ENCODE measurements around the gene IGLON5. TPM values are rescaled to one million over a fixed set of nuclear protein-coding genes. Genes with fewer than 3 reads are reported as not detected.

IGLON5 gene
- total and polyA plus RNA-seq, 12 donors = 0.13 to 3.4 (median 1.2) TPM; not detected in 2

GRCh38 chr19:51372649-51373504, 61.4 kb downstream of the IGLON5 start, which contains the start of gene NKG7:
Gene NKG7, minus strand, starts transcription at chr19:51372654. Its CDS starts 119 bp downstream, at chr19:51372535.
- intact Hi-C loops (cut with DNase I) = no loop called here
- WGBS, 4 donors = 55 to 71% (median 62%) methylated on average over 7 to 9 of the region's 9 CpGs
- peaks cover 0 to 5% of the 10 kb centered on the region in 2 donors for H3K4me1 ChIP-seq (replicated peaks in 1 of 2)
- no peak for DNase-seq
- no peak within 1 kb of the TSS for H3K4me3 ChIP-seq
- H3K9me3 ChIP-seq (replicated peaks in 1 of 3) = no peaks in the 10 kb centered on the region
- H3K27ac ChIP-seq = no peak within 1 kb of the TSS
- H3K27me3 ChIP-seq = no peaks in the 10 kb centered on the region
- H3K36me3 ChIP-seq (replicated peaks in 1 of 2) = no peaks in the 10 kb centered on the region
- no peak for TF ChIP-seq CTCF (IDR thresholded peaks at IDR 0.05)
- TF ChIP-seq POLR2A (IDR thresholded peaks at IDR 0.05) = no peak

- DNase-seq = peak in 1 of 7 donors; percentile 20
- Histone ChIP-seq H3K27ac (no peak overlapping the region), H3K4me1 (replicated peaks in 1 of 2) (no peaks in the 10 kb centered on the region), H3K4me3 (no peak overlapping the region), H3K9me3 (replicated peaks in 1 of 3) (no peaks in the 10 kb centered on the region), H3K27me3 (no peaks in the 10 kb centered on the region), H3K36me3 (replicated peaks in 1 of 2) (no peaks in the 10 kb centered on the region)
- intact Hi-C loops (cut with DNase I) = no loop called here
- TF ChIP-seq POLR2A (IDR thresholded peaks at IDR 0.05) = no peak
- WGBS, 4 donors = 49 to 66% (median 56%) methylated on average over 6 to 11 of the region's 11 CpGs
Measured at GRCh38 chr19:51375504-51376221, 64.2 kb downstream of the IGLON5 start.

GRCh38 chr19:51377422-51377821, 66.0 kb downstream of the IGLON5 start:
- no peaks in the 10 kb centered on the region for H3K4me1 ChIP-seq (replicated peaks in 1 of 2)
- no peak for DNase-seq
- intact Hi-C loops (cut with DNase I) = no loop called here
- H3K4me3 ChIP-seq = no peak overlapping the region
- no peaks in the 10 kb centered on the region for H3K27me3 ChIP-seq
- no peaks in the 10 kb centered on the region for H3K36me3 ChIP-seq (replicated peaks in 1 of 2)
- TF ChIP-seq CTCF (IDR thresholded peaks at IDR 0.05) = no peak
- TF ChIP-seq POLR2A (IDR thresholded peaks at IDR 0.05) = no peak
- WGBS, 4 donors = 80 to 92% (median 85%) methylated on average over 2 of the region's 2 CpGs
- H3K27ac ChIP-seq = no peak overlapping the region
- no peaks in the 10 kb centered on the region for H3K9me3 ChIP-seq (replicated peaks in 1 of 3)

GRCh38 chr19:51380379-51380778, 68.9 kb downstream of the IGLON5 start:
- intact Hi-C loops (cut with DNase I) = no loop called here
- 90 to 95% (median 94%) methylated on average over 6 to 9 of the region's 9 CpGs for WGBS, 4 donors
- TF ChIP-seq POLR2A (IDR thresholded peaks at IDR 0.05) = no peak
- TF ChIP-seq CTCF (IDR thresholded peaks at IDR 0.05) = no peak
- no peaks in the 10 kb centered on the region for H3K9me3 ChIP-seq (replicated peaks in 1 of 3)
- no peaks in the 10 kb centered on the region for H3K27me3 ChIP-seq
- H3K4me1 ChIP-seq (replicated peaks in 1 of 2) = no peaks in the 10 kb centered on the region
- no peaks in the 10 kb centered on the region for H3K36me3 ChIP-seq (replicated peaks in 1 of 2)
- no peak overlapping the region for H3K4me3 ChIP-seq
- H3K27ac ChIP-seq = no peak overlapping the region
- DNase-seq = no peak

Other genes starting within 250 kb of the IGLON5 start
- under 1 TPM in 1 of 9 donors, not detected in 8; 0.11 TPM for gene KLK13, start 246.6 kb upstream of the IGLON5 start, total RNA-seq
- gene KLK13, start 246.6 kb upstream of the IGLON5 start, polyA plus RNA-seq = under 1 TPM in 1 of 3 donors, not detected in 2; 0.47 TPM
- under 1 TPM in 2 of 9 donors, not detected in 7; 0.25 to 0.65 TPM for gene KLK14, start 228.8 kb upstream of the IGLON5 start, total RNA-seq
- under 1 TPM in 2 of 3 donors, not detected in 1; 0.48 to 0.81 TPM for gene KLK14, start 228.8 kb upstream of the IGLON5 start, polyA plus RNA-seq
- gene CTU1, start 203.2 kb upstream of the IGLON5 start, total RNA-seq = 10 to 100 TPM in 4 of 9 donors, 1 to 10 TPM in 5; 5.0 to 23.9 (median 9.8) TPM
- gene CTU1, start 203.2 kb upstream of the IGLON5 start, polyA plus RNA-seq = 1 to 10 TPM; 1.1 to 7.3 (median 5.8) TPM
- 10 to 100 TPM in 6 of 9 donors, 1 to 10 TPM in 3; 1.5 to 29.7 (median 16.8) TPM for gene SIGLEC9, start 186.7 kb upstream of the IGLON5 start, total RNA-seq
- 1 to 10 TPM; 3.6 to 7.6 (median 4.6) TPM for gene SIGLEC9, start 186.7 kb upstream of the IGLON5 start, polyA plus RNA-seq
- 10 to 100 TPM in 5 of 9 donors, 1 to 10 TPM in 3, under 1 TPM in 1; 1.00 to 13.1 (median 10.1) TPM for gene SIGLEC7, start 169.3 kb upstream of the IGLON5 start, total RNA-seq
- gene SIGLEC7, start 169.3 kb upstream of the IGLON5 start, polyA plus RNA-seq = 1 to 10 TPM; 2.3 to 8.6 (median 3.8) TPM
- 10 to 100 TPM in 5 of 9 donors, 1 to 10 TPM in 4; 2.2 to 21.8 (median 12.9) TPM for gene CD33, start 86.6 kb upstream of the IGLON5 start, total RNA-seq
- gene CD33, start 86.6 kb upstream of the IGLON5 start, polyA plus RNA-seq = 10 to 100 TPM in 1 of 3 donors, 1 to 10 TPM in 2; 2.7 to 14.4 (median 4.9) TPM
- gene SIGLECL1, start 60.6 kb upstream of the IGLON5 start, total RNA-seq = 1 to 10 TPM in 1 of 9 donors, not detected in 8; 1.0 TPM
- not detected for gene SIGLECL1, start 60.6 kb upstream of the IGLON5 start, polyA plus RNA-seq
- gene VSIG10L, start 30.5 kb downstream of the IGLON5 start, total RNA-seq = 1 to 10 TPM; 1.0 to 3.7 (median 2.5) TPM
- 1 to 10 TPM; 2.7 to 6.0 (median 4.1) TPM for gene VSIG10L, start 30.5 kb downstream of the IGLON5 start, polyA plus RNA-seq
- 100 to 1,000 TPM; 179 to 470 (median 242) TPM for gene ETFB, start 54.7 kb downstream of the IGLON5 start, total RNA-seq
- gene ETFB, start 54.7 kb downstream of the IGLON5 start, polyA plus RNA-seq = 100 to 1,000 TPM; 110 to 304 (median 159) TPM
- gene CLDND2, start 57.4 kb downstream of the IGLON5 start, total RNA-seq = 1 to 10 TPM in 5 of 9 donors, not detected in 4; 1.4 to 2.8 (median 2.4) TPM
- 10 to 100 TPM in 1 of 3 donors, 1 to 10 TPM in 1, under 1 TPM in 1; 0.73 to 11.7 (median 5.5) TPM for gene CLDND2, start 57.4 kb downstream of the IGLON5 start, polyA plus RNA-seq
- 1 to 10 TPM; 1.1 to 5.9 (median 2.8) TPM for gene NKG7, start 61.0 kb downstream of the IGLON5 start, total RNA-seq
- 1 to 10 TPM; 1.2 to 5.1 (median 3.6) TPM for gene NKG7, start 61.0 kb downstream of the IGLON5 start, polyA plus RNA-seq
- not detected for gene LIM2, start 76.3 kb downstream of the IGLON5 start, total RNA-seq
- not detected for gene LIM2, start 76.3 kb downstream of the IGLON5 start, polyA plus RNA-seq
- under 1 TPM in 2 of 9 donors, not detected in 7; 0.11 to 0.41 TPM for gene C19orf84, start 78.9 kb downstream of the IGLON5 start, total RNA-seq
- under 1 TPM in 1 of 3 donors, not detected in 2; 0.10 TPM for gene C19orf84, start 78.9 kb downstream of the IGLON5 start, polyA plus RNA-seq
- gene SIGLEC10, start 106.0 kb downstream of the IGLON5 start, total RNA-seq = 10 to 100 TPM in 7 of 9 donors, 1 to 10 TPM in 1, under 1 TPM in 1; 0.89 to 70.7 (median 22.6) TPM
- 10 to 100 TPM in 2 of 3 donors, 1 to 10 TPM in 1; 9.7 to 19.1 (median 11.7) TPM for gene SIGLEC10, start 106.0 kb downstream of the IGLON5 start, polyA plus RNA-seq
- 10 to 100 TPM in 3 of 9 donors, 1 to 10 TPM in 5, under 1 TPM in 1; 0.33 to 34.0 (median 9.0) TPM for gene SIGLEC8, start 146.8 kb downstream of the IGLON5 start, total RNA-seq
- gene SIGLEC8, start 146.8 kb downstream of the IGLON5 start, polyA plus RNA-seq = 1 to 10 TPM; 1.1 to 3.0 (median 2.4) TPM
- gene CEACAM18, start 166.9 kb downstream of the IGLON5 start, total RNA-seq = not detected
- gene CEACAM18, start 166.9 kb downstream of the IGLON5 start, polyA plus RNA-seq = not detected
- 1 to 10 TPM in 4 of 9 donors, under 1 TPM in 3, not detected in 2; 0.30 to 3.1 (median 1.0) TPM for gene SIGLEC12, start 190.2 kb downstream of the IGLON5 start, total RNA-seq
- gene SIGLEC12, start 190.2 kb downstream of the IGLON5 start, polyA plus RNA-seq = 1 to 10 TPM in 1 of 3 donors, under 1 TPM in 2; 0.34 to 1.2 (median 0.48) TPM
- gene SIGLEC6, start 220.0 kb downstream of the IGLON5 start, total RNA-seq = under 1 TPM in 2 of 9 donors, not detected in 7; 0.06 to 0.18 TPM
- not detected for gene SIGLEC6, start 220.0 kb downstream of the IGLON5 start, polyA plus RNA-seq